Islet precursor cell (in vitro differentiated cells): ENCODE measurements around the gene ADGRB2.
A peak's percentile ranks its signal among the peaks of the same experiment; 100 is the strongest.

Experiments used
- DNase-seq: peaks from one replicate; pipeline ENCODE4 v3.0.0-alpha.2; 2018

The ADGRB2 gene

DNA sequence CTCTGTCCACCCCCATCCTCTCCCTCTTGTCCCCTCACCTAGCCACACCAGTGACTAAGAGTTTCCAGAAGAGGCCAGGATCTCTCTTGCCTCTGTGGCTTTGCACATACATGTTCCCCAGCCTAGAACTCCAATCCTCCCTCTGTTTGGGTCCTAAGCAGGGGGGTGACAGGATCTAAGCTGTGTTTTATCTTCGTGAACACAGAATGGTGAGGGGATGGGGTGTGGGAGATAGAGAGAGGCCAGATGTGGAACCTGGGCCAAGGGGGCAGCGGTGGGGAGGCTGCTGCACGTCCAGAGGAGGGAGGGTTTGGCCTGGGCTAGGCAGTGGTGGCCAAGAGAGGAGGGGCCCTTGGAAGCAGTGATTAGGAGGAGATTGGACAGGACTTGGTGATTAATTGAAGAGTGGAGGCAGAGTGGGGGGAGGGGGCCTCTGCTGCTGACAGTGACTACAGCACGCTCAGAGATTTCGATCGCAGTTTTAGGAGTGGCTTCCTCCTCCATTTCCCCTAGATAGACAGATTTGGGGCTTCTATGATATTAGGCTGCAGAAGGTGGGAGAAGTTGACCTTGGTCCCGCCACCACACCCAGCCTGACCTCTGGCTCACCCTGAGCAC, 17.1 kb upstream of the ADGRB2 start:
- no peak for DNase-seq

DNA sequence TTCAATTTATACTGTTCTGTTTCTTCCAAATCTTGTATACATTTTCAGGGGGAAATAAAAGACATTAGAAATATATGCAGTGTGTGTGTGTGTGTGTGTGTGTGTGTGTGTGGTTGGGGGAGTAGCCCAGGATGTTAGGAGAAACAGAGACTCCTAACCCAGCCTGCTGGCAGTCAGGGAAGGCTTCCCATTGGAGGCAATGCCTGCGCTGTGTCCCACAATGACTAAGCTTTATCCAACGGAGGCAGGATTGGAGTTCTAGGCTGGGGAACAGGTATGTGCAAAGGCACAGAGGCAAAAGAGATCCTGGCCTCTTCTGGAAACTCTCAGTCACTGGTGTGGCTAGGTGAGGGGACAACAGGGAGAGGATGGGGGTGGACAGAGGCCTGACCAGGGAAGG, 16.5 kb upstream of the ADGRB2 start:
- no peak for DNase-seq

DNA sequence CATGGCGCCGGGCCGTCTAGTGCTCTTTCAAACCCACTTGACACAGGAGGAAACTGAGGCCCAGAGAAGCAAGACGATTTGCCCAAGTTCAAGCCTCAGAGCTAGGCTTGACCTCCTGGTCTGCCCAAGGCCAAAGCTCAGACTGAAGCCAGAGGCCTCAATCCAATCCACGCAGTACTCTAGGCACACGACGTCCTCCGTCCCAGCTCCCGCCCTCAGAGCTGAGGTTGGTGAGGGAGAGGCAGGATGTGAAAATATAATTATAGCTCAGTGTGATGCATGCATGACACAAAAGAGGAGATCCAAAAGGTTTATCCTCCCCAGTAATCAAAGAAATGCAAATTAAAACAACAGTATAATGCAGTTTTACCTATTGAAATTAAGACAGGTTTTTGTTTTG, 15.5 kb upstream of the ADGRB2 start:
- no peak for DNase-seq

DNA sequence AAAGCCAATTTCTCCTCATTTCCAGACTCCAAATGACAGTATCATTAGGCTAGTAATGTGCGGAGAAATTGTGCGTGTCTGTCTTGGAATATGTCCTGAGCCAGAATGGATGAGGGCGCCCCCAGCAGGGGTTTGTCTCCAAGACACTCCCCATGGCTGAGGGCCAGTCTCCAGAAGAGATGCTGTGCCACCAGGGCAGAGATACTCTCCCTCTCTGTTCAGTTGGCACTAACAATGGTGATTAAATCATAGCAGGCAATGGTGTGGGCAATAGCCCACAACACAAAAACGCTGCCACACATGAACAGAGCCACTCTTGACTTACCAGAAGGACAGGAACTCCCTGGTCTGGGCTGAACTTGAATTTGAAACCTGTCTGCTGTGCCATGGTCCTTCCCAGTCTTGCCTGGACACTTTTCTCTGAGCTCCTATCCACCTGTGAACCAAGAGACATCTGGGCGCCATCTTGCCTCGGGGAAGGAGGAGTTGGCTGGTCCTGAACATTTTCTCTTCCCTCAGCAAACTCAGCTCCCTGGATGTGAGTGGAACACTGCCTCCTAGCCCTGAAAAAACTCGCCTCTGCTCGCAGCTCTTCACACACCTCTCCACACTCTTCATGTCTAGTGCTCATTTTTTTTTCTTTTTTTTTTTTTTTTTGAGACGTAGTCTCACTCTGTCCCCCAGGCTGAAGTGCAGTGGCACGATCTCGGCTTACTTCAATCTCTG, 14.8 kb upstream of the ADGRB2 start:
- DNase-seq = no peak

DNA sequence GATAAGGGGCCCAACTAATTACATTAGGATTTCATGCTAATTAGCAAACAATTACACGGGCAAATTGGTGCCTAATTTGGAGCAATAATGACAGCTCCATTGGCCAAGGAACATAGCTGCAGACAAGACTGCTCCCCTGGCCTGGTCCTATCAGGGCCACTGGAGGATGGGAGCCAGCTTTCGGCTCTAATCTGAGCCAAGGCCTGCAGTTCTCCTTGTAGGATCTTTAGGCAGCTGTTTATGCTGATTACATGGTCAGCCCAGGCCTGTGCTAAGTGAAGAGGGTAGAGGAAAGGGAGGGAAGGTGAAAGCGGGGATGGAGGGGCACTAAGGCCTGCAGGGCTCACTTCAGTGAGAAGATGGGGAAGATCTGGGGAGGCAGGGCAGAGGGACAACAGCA, 12.4 kb upstream of the ADGRB2 start:
- no peak for DNase-seq

DNA sequence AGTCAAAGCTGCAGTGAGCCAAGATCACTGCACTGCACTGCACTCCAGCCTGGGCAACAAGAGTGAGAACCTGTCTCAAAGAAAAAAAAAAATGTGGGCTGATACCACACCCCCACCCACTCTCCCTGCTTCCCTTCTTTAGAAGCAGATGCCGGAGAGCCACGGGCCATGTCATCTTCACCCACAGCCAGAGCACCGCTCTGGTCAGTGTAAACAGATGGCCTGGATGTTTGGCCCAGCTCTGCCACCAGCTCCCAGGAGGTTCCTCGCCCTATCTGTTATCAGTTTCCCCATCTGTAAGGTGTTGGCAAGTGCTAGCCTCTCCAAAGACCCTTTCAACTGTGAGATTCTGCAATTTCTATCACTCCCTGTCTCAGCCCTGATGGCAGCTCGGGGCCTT, 11.9 kb upstream of the ADGRB2 start:
- DNase-seq = no peak

DNA sequence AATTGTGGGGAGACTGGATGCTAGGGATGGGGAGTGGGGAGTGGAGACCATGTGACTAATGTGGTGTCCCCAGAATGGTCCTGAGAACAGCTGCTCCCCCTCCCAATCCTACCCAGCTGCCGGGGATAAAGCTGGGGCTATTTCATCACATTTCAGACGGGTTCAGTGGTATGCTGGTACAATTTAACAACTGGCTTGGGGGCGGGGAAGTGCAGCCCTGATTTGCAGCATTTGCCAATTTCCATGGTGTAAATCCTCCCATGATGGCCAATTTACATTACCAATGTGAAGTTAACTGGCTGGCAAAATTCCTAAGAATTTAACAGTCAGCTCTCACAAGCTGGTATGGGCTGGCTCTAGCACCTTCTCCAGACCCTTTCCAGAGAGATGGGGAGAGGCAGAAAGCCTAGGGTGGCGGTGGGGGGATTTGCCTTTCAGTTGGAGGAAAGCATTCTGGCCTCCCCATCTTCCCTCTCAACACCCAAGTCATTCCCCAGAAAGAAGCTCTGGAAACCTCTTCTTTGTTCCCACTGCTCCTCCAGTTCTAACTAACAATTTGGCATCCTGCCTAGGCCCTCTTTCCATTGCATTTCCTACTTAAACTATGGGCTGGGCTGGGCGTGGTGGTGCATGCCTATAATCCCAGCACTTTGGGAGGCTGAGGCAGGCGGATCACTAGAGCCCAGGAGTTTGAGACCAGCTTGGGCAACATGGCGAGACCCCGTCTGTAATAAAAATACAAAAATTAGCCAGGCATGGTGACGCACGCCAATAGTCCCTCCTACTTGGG, 11.3 kb upstream of the ADGRB2 start:
- DNase-seq = no peak

DNA sequence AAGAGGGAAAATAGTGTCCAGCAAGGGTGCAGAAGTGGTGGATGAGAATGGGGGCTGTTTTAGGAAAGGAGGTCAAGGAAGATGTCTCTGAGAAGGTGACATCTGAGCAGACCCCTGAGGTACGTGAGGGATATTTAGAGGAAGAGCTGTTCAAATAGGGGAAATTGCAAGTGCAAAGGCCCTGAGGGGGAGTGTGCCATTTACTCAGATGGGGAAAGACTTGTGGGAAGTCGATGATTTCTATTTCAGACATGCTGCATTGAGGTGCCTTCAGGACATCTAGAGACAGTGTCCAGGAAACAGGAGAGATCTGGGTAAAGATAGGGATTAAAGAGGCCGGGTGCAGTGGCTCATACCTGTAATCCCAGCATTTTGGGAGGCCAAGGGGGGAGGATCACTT, 10.4 kb upstream of the ADGRB2 start:
- no peak for DNase-seq

DNA sequence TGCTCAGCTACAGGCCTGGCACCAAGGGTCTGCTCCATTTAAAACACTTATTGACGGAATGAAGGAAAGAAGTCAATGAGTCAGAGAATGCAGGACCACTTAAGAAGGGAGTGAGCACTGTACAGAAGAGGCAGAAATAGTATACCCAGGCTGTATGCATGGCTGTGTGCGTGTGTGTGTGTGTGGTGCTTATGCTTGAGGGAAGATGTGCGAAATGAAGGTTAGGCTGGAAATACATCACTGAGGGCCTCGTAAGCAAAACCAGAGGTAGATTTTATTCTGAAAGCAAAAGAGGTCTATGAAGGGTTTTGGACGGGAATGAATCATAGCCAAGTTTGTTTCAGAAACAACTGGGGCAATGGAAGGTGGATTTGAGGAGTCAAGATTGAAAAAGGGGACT, 9.7 kb upstream of the ADGRB2 start:
- DNase-seq = no peak

DNA sequence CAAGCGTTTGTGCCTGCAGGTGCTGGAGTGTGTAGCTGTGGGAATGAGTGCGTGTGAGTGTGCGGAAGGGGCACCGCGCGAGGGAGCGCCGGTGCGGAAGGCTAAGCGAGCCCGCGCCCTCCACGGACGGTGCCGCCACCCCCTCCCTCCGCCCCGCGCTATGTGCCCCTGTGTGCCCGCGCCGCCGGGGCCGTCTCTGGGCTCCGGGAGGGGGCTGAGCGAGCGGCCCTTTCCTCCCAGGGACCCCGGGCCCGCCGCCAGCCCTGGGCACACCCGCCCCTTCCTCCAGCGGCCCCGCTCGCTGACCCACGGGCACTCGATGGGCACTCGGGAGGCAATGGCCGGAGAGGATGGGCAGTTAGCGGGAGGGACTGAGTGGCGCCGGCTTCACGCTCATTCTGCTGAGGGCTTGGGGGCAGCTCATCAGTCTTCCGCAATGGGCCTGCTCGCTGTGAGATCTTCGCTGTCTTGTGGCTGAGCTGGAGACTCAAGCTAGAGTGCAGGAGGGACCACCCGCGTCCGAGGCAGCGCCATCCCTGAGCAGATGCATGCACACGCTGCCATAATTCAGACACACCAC, 8.6 kb upstream of the ADGRB2 start:
- no peak for DNase-seq

DNA sequence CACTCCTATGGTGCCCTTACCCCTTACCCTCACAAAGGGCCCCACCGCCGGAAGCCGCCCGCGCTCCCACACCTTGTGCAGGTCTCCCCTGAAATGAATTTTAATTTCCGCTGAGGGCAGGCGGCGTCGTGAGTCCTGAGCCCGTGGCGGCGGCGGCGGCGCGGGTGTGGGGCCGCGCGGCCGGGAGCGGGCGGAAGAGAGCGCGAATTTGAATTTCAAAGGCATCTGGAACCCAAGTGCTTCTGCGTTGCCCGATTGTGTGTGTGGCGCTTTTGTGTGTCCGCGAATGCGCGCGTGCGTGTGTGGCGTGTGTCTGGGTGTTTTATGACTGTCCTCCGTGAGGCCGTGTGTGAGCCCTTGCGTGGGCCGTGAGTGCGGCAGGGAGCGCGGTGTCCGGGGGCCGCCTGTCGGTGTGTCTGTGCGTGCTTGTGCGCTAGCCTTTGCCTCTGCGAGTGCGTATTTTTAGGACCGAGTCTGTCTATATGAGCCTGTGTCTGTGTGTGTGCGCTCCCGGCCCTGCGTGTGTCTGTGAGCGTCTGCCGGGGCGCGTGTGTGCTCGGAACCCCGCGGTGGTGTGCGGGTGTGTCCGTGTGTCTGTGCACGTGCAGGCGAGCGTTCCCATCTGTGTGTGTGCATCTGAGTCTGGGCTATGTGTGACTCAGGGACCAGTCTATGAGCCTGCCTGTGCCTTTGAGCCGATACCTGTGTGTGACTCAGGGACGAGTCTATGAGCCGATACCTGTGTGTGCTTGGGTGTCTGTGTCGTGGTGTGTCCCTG, 7.9 kb upstream of the ADGRB2 start:
- DNase-seq = peak; percentile 83

DNA sequence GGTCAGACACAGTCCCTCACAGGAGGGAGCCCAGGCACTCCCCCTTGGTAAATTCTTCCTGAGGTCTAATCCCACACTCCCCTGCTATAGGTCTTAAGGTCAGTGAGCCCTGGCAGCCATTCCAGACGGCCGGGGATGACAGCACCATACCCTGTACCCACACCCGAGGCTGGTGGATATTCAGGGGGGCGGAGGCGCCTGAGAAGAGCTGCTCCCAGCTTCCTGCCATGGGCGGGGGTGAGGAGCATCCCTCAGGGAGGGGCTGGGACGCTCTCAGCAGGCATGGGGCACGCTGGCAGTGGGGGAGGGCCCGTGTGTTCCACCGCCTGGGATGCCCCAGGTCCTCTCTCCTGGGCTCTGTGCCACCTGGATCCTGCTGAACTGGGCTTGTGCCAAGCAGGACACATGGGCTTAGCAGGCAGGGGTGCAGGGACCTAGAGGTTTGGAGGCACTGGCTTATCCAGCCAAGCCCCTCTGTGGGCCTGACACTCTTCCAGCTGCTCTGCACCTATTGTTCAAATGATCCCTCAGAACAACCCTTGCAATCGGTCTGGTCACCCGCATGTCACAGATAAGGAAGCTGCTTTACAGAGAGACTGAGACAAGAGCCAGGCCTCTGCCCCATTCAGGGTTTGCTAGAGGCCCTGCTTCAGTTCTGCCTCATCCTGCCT, 5.7 kb upstream of the ADGRB2 start:
- DNase-seq = no peak

DNA sequence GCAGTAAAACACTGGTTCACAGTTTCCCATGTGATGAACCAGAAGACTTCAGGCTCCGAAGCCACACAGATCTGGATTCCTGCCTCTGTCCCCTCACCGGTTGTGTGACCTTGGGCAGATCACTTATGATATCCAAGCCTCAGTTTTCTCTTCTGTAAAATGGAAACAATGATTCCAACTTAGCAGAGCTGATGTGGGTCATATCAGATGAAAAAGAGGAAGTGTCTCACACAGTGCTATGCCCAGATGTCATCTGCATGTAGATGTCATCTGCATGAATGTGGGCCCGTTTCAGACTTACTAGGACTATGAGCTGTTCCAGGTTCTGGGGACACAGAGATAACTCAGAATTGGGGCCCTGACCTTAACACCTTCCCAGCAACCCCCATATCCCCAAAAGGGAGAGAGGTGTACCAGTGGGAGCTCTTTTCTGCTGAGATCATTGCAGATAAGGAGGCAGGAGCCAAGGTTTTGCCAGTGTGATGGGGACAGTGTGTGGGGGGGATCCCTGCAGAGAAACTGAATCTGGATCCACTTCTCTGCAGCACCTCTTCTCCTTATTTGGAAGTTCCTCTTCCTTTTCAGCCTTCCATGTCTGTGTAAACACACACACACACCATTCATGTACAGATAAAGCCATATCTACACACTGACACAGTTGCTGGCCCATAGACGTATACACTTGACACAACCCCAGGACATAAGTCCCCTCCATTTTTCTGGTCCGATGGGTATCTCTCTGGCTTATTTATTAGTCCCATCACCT, 5.0 kb upstream of the ADGRB2 start:
- no peak for DNase-seq

DNA sequence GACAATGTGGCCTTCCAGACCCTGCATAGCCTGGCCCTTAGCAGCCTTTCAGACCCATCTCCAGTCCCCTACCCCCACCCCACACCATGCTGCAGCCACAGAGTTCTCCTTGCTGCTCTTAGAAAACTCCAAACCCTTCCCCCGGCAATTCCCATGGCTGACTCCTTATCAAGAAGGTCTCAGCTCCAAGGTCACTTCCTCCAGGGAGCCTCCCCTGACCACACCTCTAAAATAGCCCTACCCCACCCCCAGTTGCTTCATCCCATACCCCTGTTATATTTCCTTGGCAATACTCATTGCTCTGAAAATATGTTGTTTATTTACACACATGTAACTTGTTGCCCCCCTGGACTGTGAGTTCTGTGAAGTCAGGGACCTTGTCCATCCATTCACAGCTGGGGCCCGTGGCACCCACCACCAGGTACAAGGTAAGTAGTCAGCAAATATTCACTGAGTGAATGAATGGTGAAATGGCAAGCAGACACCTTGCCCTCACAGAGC, 4.3 kb upstream of the ADGRB2 start:
- DNase-seq = no peak

DNA sequence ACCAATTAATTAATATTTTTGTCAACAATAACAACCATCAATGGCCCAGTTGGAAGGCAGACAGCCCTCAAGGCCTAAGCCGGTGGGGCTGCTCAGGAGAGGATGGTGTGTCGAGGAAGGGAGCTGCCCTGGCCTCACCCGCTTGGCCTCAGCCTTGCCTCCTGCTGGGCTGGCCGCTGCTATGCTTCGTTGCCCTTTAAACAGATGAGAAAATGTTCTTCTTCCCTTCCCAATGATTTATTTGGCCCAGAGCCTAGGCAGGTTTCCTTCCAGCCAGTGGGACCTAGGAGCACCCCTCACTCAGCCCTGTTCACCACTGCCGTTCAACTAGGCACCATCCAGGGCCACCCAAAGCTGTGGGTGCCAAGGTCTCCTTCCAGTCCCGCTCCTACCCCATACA, 3.1 kb upstream of the ADGRB2 start:
- no peak for DNase-seq

DNA sequence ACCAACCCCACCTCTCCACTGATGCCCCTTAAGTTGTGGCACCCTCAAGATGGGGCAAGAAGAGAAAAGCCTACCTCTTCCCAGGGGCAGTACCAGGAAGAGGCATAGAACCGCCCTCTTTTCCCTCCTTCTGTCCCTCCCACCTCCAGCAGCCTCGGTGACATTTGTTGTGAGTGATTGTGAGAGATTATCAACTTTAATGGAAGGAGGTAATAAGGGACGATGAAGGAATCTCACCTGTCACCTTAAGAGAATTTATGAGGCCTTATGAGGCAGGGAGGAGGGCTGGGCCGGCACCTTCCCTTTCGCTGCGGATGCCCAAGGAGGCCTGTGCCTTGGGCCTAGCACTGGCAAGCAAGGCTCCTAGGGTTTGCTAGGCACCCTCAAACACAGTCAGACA, 1.4 kb upstream of the ADGRB2 start:
- DNase-seq = no peak

DNA sequence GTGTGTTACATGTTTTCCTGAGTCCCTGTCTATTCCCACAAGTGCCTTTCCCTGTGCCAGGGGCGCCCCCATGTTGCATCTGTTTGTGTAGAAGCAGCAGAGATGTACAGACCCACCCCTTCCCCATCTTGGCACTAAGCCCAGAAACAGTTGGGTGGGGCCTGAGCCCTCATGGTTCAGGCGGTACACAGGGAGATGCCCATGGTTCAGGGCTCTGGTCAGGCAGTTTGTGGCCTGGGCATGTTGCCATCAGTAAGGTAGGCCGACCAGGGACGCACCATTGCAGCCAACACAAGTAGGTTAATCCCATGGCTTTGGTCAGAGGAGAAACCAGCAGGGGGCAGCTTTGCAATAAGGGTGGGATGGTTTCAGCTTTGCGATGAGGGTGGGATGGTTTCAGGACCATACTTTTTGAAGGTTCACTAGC, 914 bp upstream of the ADGRB2 start:
- no peak for DNase-seq

DNA sequence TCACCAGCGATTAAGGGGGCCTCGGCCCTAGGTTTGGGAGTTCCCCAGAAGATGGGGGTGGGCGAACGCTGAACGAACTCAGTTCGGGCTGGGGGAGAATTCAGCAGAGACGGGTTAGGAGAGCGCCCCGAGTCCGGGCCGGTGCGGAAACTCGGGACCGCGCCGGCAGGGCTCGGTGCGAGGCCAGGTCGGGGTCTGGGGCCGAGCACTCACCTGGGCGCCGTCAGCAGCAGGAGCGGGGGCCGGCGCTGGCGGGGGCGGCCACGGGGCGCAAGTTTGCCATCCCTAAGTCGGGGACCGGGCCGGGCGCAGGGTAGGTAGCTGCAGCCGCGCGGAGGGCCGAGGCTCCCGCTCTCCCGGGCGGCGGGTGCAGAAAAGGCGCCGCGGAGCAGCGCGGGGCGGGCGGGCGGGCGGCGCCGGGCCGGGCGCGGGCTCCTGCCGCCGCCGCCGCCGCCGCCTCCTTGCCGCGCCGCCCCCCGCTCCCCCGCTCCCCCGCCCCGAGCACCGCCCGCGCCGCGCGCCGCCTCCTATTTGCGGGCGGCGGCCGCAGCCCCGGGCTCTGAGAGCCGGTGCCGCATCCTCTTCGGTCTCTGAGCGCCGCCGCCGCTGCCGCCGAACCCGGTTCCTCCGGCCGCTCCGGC, 349 bp downstream of the ADGRB2 start:
- DNase-seq = no peak

DNA sequence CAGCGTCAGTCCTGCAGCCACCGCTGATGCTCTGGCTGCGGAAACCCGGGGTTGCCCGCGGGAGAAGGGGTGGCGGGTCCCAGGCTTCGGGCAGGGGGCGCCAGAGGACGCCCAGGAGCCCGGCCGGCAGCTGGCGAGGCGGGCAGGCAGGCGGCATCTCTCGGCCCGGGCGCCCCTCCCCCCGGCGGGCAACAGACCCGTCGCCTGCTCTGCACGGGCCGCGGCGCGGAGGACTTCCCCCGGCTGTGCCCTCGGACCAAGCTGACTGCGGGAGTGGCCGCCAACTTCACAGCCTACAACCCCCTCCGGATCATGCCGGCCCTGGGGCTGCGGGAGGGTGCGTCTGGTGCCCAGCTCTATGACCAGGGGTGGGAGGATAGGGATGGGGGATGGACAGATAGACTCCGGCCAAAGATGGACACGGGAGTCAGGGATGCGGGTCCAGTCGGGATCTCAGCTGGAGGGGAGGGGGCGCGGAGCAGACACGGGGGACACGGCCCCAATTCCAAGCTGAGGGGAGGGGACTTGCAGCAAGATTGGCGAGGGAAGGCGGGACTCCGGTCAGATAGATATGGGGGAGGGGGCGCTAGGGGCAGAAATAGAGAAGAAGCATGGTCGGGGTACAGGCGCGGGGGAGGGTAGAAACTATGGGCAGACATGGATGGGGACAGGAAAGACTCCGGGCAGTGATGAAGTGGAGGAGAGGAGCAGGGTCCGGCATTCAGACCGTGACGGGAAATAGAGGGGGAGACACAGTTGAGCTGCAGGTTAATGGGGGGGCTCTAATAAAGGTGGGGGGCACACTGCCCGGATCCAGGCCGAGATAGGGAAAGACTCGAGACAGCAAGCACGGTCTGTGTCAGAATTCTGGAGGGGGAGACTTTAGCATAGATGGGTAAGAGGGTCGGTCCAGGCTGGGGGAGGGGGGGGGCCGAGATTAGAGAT, 1.1 kb downstream of the ADGRB2 start:
- peak; percentile 86 for DNase-seq

DNA sequence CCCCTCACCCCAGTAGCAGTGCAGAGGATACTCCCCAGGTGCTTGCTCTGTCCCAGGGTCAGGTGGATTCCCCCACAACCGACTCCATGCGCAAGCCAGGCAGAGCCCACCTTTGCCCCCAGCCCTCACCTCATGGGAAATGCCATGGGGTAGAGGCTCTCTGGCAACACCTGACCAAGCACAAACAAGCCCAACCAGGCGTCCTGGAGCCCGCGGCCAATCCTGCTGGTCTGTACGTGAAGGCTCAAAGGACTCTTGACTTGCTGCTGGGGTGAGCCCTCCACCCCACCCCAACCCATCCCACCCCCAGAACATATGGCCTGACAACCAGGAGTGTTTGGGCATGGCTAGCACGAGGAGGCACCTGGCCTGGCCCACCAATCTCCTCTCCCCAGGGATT, 1.8 kb downstream of the ADGRB2 start:
- DNase-seq = no peak
